Esophagus squamous epithelium (tissue), 4 donors: ENCODE results near the gene CORT.

Experiments
- POLR2A ChIP-seq, 4 donors: fragments of 450-650 bp; IDR thresholded peaks; one replicate each; pipeline ENCODE4 v1.6.1; 2017; ENCODE audit warnings: antibody characterized with exemption in 4 of 4, mild to moderate bottlenecking in 4 of 4, moderate library complexity in 3 of 4
- TF ChIP-seq, protein P1 (sequence below), 6 experiments: fragments of 450-650 bp in 4 of 6; fragments of 200-600 bp in 2 of 6; sonication (generic) in 2 of 6; IDR thresholded peaks; one replicate each; pipeline ENCODE4 v1.5.1; 2016 to 2019; ENCODE audit warnings: antibody characterized with exemption in 6 of 6, mild to moderate bottlenecking in 4 of 6, moderate library complexity in 4 of 6

DNA sequence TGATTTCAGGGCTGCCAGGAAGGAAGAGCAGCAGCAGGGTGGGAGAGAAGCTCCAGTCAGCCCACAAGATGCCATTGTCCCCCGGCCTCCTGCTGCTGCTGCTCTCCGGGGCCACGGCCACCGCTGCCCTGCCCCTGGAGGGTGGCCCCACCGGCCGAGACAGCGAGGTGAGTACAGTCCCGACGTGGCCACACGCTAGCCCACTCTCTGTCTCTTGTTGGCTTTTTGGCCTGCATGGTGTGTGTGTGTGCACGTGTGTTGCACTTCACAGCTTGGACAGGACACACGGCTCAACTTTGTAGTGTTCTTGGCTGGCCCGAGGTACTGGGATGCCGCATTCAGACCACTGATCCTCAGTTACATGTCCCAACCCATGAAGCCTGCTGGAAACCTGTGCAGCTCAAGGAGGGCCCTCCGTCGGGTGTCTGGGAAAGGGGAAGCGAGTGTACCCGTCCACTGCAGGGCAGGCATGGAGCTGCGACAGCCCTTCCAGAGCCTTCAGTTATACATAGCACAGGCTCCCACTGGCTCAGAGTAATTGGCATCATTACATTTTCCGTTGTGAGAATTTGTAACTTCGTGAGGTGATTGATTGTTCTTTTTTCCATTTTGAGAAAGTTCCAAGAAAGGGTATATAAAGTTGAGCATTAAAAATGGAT, 454 bp downstream of the CORT start:
- TF ChIP-seq, protein P1, sequence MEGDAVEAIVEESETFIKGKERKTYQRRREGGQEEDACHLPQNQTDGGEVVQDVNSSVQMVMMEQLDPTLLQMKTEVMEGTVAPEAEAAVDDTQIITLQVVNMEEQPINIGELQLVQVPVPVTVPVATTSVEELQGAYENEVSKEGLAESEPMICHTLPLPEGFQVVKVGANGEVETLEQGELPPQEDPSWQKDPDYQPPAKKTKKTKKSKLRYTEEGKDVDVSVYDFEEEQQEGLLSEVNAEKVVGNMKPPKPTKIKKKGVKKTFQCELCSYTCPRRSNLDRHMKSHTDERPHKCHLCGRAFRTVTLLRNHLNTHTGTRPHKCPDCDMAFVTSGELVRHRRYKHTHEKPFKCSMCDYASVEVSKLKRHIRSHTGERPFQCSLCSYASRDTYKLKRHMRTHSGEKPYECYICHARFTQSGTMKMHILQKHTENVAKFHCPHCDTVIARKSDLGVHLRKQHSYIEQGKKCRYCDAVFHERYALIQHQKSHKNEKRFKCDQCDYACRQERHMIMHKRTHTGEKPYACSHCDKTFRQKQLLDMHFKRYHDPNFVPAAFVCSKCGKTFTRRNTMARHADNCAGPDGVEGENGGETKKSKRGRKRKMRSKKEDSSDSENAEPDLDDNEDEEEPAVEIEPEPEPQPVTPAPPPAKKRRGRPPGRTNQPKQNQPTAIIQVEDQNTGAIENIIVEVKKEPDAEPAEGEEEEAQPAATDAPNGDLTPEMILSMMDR (IDR thresholded peaks at IDR 0.05) = no peak
- TF ChIP-seq POLR2A (IDR thresholded peaks at IDR 0.05) = no peak
